Left colon (tissue), 2 donors: ENCODE data around the gene KCNJ6. TPM values are rescaled to one million over a fixed set of nuclear protein-coding genes. Genes with fewer than 3 reads are reported as not detected.
"Not testable (repeated sequence)": the region's sequence is repeated elsewhere in the genome, so short reads cannot be mapped to it uniquely, and the experiment has no call there.

ENCODE experiments used
- ATAC-seq: fragments of 200-7000 bp; cut with Tn5 transposase; one replicate; pipeline ENCODE4 v1.9.1; 2020; ENCODE audit warnings: mild to moderate bottlenecking, moderate library complexity
- DNase-seq, 2 donors: peaks; one replicate each; pipeline ENCODE4 v3.0.0-alpha.2; 2020
- intact Hi-C, 2 donors: fragments of 100-400 bp; cut with DNase I in 1 of 2; cut with micrococcal nuclease in 1 of 2; formaldehyde crosslinking; loops; one replicate each; pipeline versions ENCODE4 v1.11.2 to v1.14.0; 2022; cut with DNase I, micrococcal nuclease
- total RNA-seq, 2 donors: library from RNA; stranded (reverse); fragmentation: NEBNext Ultra II Directional; extraction: Animal tissue kit (Norgen Biotek cat#: 25700); gene quantifications; one replicate each; pipeline ENCODE4 v1.2.1, GENCODE V29; 2021
- donor health status: DM: no; HTN: no; CAD: no.
- donor health status: DM: yes; HTN: yes; CAD: no.

Gene KCNJ6
- total RNA-seq, 2 donors from 2014 or later = 0.14 to 0.15 TPM

- no peak for DNase-seq
- intact Hi-C loops = no loop called here
These were observed 156.5 kb downstream of the KCNJ6 start for GRCh38 chr21:37759777-37760176.

GRCh38 chr21:37758982-37759381, 157.3 kb downstream of the KCNJ6 start:
- ATAC-seq (peak; percentile 86), DNase-seq (peak in 1 of 2 donors; percentile 47)
- intact Hi-C loops = no loop called here

More at GRCh38 chr21:37759777-37760176, 156.5 kb downstream of the KCNJ6 start:
- no peak for ATAC-seq

- DNase-seq = no peak
- no peak for ATAC-seq
- intact Hi-C loops = no loop called here
These were observed 158.5 kb downstream of the KCNJ6 start for GRCh38 chr21:37757606-37758376.

GRCh38 chr21:37753122-37753599, 163.1 kb downstream of the KCNJ6 start:
- no peak for ATAC-seq
- DNase-seq = no peak
- intact Hi-C loops = no loop called here

- no peak for DNase-seq
- intact Hi-C loops = no loop called here
- no peak for ATAC-seq
These were observed 164.8 kb downstream of the KCNJ6 start for GRCh38 chr21:37751268-37751975.

GRCh38 chr21:37749132-37749531, 167.1 kb downstream of the KCNJ6 start:
- DNase-seq (no peak), ATAC-seq (no peak)
- intact Hi-C loops = no loop called here

GRCh38 chr21:37748351-37748750, 167.9 kb downstream of the KCNJ6 start:
- intact Hi-C loops = no loop called here
- ATAC-seq (no peak), DNase-seq (no peak)

GRCh38 chr21:37746849-37747248, 169.4 kb downstream of the KCNJ6 start:
- no peak for ATAC-seq
- intact Hi-C loops = no loop called here
- no peak for DNase-seq

- DNase-seq (no peak), ATAC-seq (no peak)
- intact Hi-C loops = no loop called here
These were observed 171.7 kb downstream of the KCNJ6 start for GRCh38 chr21:37744551-37744950.

- ATAC-seq (no peak), DNase-seq (no peak)
- intact Hi-C loops = no loop called here
These were observed 173.7 kb downstream of the KCNJ6 start for GRCh38 chr21:37742532-37742931.

GRCh38 chr21:37742115-37742514, 174.1 kb downstream of the KCNJ6 start:
- ATAC-seq = no peak
- intact Hi-C loops = no loop called here
- no peak for DNase-seq

GRCh38 chr21:37737996-37738395, 178.3 kb downstream of the KCNJ6 start:
- intact Hi-C loops = no loop called here
- ATAC-seq (no peak), DNase-seq (no peak)

GRCh38 chr21:37737507-37737906, 178.8 kb downstream of the KCNJ6 start:
- intact Hi-C loops = no loop called here

GRCh38 chr21:37734846-37735245, 181.4 kb downstream of the KCNJ6 start:
- DNase-seq (no peak), ATAC-seq (no peak)
- intact Hi-C loops = no loop called here

More at GRCh38 chr21:37737507-37737906, 178.8 kb downstream of the KCNJ6 start:
- no peak for ATAC-seq
- no peak for DNase-seq

- DNase-seq (no peak), ATAC-seq (no peak)
- intact Hi-C loops = no loop called here
These were observed 183.3 kb downstream of the KCNJ6 start for GRCh38 chr21:37732927-37733326.

GRCh38 chr21:37724201-37724600, 192.1 kb downstream of the KCNJ6 start:
- ATAC-seq (no peak), DNase-seq (no peak)
- intact Hi-C loops = no loop called here

GRCh38 chr21:37717534-37717933, 198.7 kb downstream of the KCNJ6 start:
- DNase-seq (no peak), ATAC-seq (no peak)
- intact Hi-C loops = no loop called here

GRCh38 chr21:37712569-37712934, 203.7 kb downstream of the KCNJ6 start:
- DNase-seq, ATAC-seq, intact Hi-C loops: not testable (repeated sequence)

GRCh38 chr21:37711836-37712568, 204.3 kb downstream of the KCNJ6 start:
- DNase-seq (peak in 1 of 2 donors; percentile 75), ATAC-seq (peak; percentile 79)
- intact Hi-C loops = no loop called here
